AML-193 (cell line): ENCODE measurements around the gene INAVA.
"Not testable (repeated sequence)": the region's sequence is repeated elsewhere in the genome, so short reads cannot be mapped to it uniquely, and the experiment has no call there.

Experiments
- DNase-seq, 2 experiments: peaks; one replicate each; lab custom pipeline; 2025; lab: John Stamatoyannopoulos, UW

The INAVA gene

DNA sequence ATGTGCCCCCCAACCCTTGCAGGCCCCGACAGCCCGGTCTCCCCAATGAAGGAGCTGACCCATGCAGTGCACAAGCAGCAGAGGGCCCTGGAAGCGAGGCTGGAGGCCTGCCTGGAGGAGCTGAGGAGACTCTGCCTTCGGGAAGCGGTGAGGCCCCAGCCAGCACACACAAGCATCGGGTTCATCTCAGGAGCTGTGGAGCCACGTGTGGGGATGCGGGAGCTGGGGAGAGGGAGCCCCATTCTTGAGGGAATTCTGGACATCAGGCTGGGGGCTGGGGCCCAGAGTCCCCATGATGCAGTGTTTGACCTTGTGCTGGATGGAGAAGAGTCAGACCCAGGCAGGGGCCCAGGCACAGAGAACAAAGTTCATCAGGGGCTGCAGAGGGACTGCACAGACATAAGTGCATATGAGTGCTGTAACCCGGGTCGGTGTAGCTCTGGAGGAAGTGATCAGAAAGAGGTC lies 4.8 kb downstream of the INAVA start:
- DNase-seq: no peak

DNA sequence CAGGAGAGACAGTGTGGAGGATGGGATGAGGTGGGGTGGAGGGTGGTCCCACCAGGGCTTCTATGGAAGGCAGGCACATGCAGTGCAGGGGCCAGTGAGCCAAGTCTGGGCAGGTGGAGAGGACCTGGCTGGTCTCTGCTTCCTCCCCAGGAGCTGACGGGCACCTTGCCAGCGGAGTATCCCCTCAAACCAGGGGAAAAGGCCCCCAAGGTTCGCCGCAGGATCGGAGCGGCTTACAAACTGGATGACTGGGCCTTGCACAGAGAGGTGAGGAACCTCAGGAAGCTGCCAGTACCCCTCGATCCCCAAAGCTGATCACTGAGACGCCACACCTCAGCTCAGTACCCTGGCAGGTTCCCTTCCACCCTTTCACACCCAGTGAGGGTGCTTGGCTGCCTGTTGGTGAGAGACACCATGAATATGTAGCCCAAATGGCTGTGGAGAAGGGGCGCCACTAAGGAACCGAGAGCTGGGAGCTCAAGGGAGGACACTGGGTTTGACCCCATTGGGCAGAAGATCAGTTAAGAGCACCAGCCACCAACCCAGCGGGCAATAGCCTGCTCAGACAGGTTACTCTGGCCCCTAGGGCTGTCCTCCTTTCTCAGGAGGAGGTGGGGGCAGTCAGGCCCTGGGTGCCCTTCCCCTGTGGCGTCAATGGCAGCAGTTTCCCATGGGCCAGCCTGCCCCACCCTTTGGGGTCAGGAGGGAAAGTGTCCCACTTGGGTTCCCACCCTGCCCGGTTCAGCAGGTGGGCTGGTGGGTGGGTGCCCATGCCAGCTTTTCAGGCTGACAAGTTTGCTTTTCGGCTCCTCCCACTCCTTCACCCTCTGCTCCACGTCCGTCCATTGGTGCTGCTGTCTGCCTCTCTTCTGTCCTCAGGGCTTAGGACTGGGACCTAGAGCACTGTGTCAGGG lies 5.5 kb downstream of the INAVA start:
- no peak for DNase-seq

DNA sequence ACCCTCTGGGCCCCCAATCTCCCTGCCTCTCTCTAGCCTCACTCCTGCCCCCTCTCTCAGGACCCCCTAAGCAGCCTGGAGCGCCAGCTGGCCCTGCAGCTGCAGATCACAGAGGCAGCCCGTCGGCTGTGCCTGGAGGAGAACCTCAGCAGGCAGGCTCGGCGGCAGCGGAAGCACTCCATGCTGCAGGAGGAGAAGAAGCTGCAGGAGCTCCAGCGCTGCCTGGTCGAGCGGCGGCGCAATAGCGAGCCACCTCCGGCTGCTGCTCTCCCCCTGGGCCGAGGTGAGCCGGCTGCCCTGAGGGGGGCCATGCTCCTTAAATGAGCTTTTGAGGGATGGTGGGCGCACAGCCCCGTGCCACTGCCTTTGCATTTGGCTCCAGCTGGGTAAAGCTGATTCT lies 6.2 kb downstream of the INAVA start:
- DNase-seq: no peak

DNA sequence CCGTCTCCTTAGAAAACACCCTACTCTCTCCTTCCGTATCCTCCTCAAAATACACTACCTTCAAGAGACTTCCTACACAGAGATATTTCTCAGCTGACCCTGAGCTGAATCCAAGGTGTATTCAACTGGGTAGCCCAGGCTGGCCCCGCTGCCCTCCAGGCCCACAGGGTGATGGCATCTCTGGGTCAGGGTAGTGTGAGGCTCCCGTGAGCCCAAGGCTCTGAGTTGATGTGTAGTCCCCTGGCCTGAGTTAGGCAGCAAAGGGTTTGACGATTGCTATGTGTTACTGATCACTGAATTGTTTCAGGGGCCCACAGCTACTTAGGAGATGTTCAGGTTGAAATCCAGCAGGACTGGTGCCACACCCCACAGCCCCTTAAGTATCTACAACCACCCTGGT lies 6.7 kb downstream of the INAVA start:
- DNase-seq: no peak

DNA sequence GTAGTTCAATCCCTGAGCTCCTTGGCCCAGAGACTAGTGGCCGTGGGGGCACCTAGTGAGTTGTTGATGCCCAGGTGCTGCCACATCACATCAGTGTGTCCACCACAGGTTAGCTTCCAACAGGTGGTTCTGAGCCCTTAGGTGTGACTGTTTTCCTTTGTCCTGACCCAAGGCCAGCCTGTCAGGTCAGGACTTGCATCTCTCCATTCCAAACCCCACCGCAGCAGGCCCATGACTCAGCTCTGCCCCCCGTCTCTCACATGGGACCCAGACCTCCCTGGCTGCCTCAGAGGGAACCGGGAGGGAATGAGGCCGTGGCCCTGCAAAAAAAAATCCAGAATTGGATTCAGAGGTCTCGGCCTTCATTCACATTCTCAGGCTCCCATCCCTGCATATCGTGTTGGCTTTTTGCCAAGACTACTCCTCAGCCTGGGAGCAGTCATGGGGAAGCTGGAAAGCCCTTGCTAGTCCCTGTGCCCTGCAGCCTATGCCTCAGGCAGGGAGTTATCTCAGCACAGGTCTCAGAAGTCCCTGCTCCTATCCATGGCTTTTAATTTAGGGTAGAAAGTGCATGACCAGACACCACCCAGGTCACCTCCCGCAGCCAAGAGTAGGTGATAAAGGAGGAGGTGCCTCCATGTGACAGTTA lies 7.2 kb downstream of the INAVA start:
- DNase-seq: no peak

DNA sequence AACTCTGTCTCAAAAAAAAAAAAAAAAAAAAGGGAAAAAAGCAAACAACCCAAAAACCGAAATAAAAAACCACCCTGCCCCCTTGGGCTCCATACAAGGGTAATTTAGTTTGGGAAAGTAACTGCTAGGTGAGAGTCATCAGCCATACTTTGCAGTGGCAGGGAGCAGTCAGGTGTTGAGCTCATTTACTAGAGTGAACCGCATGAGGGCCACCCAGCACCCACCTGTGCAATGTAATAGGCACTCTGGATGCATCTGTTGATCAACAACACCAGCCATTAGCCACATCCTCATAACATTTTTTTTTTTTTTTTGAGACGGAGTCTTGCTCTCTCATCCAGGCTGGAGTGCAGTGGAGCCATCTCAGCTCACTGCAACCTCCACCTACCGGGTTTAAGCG lies 9.1 kb downstream of the INAVA start:
- no peak for DNase-seq

DNA sequence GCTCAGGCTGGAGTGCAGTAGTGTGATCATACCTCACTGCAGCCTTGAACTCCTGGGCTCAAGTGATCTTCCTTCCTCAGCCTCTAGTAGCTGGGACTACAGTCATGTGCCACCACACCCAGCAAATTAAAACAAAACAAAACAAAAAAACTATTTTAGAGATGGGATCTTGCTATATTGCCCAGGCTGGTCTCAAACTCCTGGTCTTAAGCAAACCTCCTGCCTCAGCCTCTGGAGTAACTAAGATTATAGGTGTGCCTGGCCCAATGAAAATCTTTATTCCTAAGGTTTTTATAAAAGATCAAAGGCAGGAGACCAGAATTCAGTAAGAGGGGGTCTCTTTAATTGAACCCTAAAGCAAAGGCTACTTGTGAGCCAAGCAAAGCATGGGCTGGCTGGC lies 10.1 kb downstream of the INAVA start:
- DNase-seq: no peak

DNA sequence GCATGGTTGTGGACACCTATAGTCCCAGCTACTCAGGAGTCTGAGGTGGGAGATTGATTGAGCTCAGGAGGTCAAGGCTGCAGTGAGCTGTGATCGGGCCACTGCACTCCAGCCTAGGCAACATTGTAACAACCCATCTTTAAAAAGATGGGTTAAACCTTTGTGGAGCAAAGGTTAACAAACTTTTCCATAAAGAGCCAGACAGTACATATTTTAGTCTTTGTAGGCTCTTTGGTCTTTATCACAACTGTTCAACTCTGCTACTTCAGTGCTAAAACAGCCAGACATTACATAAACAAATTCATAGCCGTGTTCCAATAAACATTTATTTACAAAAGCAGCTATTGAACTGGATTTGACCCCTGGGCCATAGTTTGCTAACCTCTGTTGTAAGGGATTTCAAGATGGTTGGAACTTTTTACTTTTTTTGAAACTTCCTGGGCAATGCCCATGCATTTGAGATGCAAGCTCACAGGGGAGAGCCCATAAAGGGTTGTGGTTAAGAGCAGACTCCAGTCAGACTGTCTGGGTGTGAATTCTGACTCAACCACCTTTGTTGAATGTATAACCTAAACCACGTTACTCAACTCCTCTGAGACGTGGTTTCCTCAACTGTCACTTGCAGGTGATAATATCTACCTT lies 10.8 kb downstream of the INAVA start:
- peak; percentile 77 to 83 for DNase-seq

DNA sequence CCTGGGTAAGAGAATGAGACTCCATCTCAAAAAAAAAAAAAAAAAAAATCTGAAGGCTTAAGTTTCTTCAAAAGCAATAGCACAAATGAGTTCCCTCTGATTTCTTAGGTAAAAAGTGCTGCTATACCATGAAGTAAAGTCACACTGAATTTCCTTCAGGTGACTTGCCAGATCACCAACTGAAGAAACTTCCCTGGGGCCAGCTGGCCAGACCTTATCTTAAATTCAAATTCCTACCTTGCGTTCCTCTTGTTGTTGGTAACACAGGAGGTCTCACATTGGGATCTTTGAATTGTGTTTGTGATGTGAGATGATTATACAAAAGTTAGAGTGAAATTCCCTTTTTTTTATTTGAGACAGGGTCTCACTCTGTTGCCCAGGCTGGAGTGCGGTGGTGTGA lies 11.8 kb downstream of the INAVA start:
- DNase-seq: no peak

DNA sequence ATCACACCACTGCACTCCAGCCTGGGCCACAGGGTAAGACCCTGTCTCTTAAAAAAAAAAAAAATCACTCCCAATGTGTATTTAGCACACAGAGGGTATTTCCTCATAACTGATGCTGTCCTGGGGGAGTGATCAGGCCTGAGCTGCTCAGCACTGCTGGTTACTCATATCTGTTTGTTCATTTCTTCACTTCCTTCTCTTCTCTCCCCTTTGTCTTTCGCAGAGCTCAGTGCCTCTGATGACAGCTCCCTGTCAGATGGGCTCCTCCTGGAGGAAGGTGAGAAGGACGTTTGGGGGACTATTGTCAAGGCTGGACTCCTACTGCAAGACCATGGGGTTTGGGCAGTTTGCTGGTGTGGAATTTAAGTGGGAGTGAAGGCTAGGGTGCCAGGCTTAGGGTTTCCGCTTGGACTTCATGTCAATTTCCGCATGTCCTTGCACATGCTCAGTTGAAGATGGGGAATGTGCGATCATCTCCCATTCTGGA lies 13.0 kb downstream of the INAVA start:
- DNase-seq: peak; percentile 94 to 95

DNA sequence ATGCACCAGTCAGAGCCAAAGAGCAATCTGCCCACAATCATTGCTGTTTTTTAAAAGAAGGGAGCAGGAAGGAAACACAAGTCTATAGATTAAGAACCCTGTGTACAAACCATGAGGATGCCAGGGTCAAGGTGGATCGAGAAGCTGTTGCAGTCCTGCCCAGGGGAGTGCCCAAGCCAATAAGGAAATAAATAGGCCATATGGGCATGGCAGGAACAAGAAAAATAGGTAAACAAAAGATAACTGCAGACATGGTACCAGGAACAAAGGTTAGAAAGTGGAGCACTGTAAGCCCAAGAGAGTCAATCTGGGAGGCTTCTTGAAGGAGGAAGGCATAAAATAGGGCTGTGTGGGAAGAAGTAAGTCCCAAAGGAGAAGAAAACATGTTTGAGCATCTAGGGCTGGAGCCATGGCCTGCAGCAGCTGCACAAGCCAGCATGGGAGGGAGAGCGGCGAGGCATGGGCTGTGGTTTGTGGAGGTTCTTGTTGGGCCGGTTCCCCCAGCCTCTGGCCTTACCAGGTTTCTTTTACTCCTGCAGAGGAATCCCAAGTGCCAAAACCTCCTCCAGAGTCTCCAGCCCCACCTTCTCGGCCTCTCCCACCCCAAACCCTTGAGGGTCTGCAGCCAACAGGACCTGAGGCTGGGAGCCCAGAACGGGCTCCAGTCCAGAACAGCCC lies 13.6 kb downstream of the INAVA start:
- no peak for DNase-seq

DNA sequence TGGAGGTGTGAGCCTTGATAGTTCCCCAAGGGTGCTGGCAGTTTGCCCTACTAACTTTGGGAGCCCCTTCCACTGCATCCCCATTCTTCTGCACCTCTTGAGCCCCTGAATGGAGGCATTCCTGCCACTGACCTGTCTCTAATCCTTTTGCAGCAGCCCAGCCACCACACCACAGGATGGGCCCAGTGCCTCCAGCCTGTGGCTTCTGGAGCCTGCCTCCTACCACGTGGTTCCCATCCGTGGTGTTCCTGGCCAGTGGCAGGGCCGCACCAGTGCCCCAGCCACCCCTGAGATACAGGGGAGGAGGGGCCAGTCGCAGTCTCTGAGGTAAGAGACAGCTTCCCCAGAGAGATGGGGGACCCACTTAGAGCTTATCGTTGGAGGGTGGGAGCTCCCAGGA lies 14.4 kb downstream of the INAVA start:
- no peak for DNase-seq

DNA sequence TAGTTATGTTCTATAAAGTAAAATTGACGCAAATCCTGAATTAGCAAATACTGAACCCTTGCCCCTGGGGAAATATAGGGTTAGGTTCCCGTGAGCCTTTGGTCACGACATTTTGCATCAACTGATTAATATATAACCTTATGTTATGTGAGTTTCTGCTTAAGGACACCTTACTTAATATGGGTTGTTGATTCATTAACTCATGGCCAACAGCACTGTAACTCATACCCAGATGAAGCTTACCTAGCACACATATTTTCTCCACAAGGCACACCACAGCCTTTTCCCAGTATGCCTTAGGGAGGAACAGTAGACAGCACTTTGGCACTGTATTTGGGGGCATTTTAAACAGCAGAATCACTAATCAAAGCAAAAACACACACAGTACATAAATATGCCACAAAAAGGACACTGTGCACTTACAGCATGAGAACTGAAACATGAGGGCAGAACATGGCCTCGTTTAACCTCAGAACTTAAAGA lies 15.1 kb downstream of the INAVA start:
- no peak for DNase-seq

DNA sequence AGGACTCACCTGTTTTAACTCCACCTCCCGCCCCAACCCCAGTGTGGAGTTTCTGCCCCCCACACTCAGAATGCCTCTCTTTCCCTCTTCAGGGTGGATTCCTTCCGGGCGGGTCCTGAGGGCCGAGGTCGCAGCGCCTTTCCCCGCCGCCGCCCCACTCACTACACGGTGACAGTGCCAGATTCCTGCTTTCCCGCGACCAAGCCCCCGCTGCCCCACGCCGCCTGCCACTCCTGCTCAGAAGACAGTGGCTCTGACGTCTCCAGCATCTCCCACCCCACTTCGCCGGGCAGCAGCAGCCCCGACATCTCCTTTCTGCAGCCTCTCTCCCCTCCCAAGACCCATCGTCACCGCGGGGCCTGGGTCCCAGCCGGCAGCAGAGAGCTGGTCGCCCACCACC lies 16.7 kb downstream of the INAVA start:
- no peak for DNase-seq

DNA sequence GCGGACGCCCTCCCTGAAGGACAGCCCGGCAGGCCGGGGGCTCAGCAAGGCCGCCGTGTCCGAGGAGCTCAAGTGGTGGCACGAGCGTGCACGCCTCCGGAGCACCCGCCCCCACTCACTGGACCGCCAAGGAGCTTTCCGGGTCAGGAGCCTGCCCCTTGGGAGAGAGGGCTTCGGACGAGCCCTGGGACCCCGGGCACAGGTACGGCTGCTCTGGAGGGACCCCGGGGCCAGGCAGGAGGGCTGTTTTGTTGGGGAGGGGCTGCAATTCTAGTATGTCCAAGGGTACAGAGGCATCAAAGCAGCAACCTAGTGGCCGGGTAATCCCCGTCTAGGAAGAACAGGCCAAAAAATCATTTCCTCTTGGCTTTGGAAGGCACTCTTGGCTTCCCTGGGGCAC lies 17.2 kb downstream of the INAVA start:
- DNase-seq: not testable (repeated sequence)

DNA sequence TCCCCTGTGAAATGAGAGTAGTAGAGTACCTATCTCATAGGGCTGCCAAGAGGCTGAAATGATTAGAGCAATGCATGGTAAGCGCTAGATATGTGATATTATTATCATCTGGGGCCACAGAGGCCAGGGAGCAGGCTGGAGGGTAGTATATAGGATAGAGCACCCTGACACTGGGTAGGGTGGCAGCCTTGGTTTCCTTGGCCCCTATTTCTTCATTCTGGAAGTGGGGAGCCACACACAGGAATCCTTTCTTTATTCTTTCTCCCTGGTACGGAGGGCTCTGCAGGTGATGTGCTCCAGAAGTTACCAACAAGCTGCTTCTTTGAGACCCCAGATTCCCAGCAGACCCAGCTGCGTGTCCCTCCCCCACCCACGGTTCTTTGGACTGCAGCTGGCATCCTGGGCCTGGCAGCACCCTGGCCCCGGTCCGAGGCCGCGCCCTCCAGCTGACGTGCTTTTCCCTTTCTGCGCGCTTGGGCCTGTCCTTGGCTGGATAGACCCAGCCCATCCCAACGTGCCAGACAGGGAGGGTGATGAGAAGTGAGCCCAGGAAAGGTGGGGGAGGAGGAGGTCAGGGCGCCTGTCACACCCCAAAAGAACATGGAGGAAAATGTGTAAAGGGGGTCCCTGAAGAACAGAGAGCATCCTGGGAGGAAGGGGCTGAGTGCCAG lies 18.2 kb downstream of the INAVA start:
- DNase-seq: no peak

DNA sequence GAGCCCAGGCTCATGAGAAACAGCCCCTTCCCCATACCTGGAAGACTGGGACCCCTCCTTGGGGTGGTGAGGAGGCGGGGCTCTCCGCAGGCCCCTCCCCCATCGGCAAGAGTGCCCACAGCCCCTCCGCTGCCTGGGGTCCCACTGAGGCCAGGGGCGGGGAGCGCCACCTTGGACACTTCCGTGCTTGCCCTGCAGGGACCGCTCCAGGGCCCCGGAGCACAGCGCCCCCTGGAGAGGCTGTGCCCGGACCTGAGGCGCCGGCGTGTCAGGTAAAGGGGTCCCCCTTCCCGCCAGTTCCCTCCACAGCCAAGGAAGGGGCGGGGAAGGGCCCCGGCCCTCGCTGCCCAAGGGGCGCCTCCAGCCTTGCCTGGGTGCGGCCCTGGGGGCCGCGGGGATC lies 21.5 kb downstream of the INAVA start:
- no peak for DNase-seq

DNA sequence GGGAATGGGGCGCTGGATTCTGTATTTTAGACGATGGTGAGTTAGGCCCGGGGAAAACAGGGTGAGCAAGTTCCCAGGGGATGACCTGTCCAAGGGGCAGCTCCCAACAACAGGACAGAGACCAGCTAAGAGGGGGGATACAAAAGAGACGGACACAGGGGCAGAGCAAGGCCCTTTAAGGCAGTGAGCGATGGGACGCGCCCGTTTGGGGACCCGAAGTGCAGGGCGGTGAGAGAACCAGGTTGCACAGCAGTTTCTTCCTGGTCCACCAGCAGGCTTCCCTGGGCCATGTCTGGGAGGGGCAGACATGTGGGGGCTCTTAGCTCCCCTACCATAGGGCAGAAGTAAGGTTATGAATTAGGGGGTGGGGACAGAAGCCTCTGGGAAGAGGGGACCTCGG lies 22.0 kb downstream of the INAVA start:
- no peak for DNase-seq

DNA sequence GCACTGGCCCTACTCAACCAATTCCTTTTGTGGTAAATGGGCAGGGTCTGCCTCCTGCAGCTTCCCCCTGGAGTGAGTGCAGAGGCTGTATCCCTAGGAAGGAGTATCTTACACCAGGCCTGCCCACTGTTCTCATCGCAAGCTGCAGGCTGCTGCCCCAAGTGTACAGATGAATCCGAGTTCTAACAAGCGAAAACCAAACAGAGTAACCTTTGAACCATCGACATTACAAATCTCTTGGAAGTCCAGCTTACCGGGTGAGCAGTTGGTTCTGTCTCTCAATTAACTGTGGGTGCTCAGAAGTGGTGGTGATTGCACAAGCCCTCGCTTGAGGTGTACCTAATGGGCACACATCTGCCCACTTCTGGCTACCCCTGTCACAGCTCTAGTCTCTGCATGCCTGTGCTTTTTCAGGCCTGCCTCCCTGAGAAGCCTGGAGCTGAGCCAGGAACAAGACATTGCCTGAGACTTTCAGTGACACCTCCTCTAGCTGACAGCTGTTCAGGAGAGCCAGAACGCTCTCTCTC lies 22.7 kb downstream of the INAVA start:
- DNase-seq: no peak

DNA sequence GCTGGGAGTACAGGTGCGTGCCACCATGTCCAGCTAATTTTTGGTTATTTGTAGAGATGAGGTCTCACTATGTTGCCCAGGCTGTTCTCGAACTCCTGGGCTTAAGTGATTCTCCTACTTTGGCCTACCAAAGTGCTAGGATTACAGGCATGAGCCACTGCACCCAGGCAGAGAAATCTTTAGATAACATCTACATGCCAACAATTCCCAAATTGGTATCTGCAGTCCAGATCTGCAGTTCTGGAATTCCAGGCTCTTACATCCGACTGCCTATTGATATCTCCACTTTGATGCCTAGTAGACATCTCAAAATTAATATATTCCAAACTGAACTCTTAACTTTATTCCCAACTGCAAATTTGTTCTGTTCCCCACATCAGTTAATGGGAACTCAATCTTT lies 23.3 kb downstream of the INAVA start:
- DNase-seq: no peak

DNA sequence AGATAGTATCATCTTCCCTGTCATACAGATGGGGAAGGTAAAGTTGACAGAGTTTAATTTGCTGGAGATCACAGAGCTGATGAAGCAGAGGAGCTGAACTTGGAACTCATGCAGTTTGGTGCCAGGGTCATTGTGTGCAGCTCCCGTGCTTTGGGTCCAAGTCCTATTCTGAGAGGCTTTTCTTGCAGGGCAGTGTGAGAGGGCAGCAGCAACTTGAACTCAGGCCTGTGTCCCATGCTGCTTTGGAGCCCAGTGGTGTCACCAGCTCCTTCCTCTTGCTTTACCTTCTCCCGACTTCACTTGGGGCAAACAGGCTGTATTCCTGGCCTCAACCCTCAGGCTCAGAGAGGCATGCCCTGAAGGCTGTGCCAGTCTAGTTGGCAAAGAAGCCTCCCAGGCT lies 24.7 kb downstream of the INAVA start:
- DNase-seq: no peak
